Astrocyte (in vitro differentiated cells and primary cell): ENCODE data around the gene TMEM100.

Experiments used
- EZH2 ChIP-seq: IDR thresholded peaks from 2 replicates; pipeline ENCODE4 v1.6.1; 2012; ENCODE audit warnings: mild to moderate bottlenecking, low read length, inconsistent platforms; ENCODE audit not compliant: insufficient read depth
- TF ChIP-seq, protein P1 (sequence below): IDR thresholded peaks from 2 replicates; pipeline ENCODE4 v1.5.1; 2011; ENCODE audit warnings: low read depth, mild to moderate bottlenecking, inconsistent platforms, low read length, moderate library complexity; ENCODE audit not compliant: insufficient read depth

- TF ChIP-seq, protein P1, sequence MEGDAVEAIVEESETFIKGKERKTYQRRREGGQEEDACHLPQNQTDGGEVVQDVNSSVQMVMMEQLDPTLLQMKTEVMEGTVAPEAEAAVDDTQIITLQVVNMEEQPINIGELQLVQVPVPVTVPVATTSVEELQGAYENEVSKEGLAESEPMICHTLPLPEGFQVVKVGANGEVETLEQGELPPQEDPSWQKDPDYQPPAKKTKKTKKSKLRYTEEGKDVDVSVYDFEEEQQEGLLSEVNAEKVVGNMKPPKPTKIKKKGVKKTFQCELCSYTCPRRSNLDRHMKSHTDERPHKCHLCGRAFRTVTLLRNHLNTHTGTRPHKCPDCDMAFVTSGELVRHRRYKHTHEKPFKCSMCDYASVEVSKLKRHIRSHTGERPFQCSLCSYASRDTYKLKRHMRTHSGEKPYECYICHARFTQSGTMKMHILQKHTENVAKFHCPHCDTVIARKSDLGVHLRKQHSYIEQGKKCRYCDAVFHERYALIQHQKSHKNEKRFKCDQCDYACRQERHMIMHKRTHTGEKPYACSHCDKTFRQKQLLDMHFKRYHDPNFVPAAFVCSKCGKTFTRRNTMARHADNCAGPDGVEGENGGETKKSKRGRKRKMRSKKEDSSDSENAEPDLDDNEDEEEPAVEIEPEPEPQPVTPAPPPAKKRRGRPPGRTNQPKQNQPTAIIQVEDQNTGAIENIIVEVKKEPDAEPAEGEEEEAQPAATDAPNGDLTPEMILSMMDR = no peak
- no peak for TF ChIP-seq EZH2
These were observed 23.3 kb downstream of the TMEM100 start for GRCh38 chr17:55699181-55699860.
